Measurements from ENCODE around the gene COA3.

The COA3 gene

DNA sequence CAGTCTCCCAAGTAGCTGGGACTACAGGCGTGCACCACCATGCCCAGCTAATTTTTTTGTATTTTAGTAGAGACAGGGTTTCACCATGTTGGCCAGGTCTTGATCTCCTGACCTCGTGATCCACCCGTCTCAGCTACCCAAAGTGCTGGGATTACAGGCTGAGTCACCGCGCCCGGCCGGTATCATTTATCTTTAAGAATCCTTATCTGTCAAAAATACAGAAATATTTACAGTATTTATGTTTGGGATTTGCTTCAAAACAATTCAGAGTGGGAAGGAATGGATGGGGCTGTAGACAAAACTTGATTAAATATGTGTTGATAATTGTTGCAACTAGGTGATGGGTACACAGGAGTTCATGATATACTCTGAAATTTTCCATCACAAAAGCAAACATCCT, 22.7 kb upstream of the COA3 start:
- H3K4me3 ChIP-seq = no peak overlapping the region
- peaks cover 52 to 66% (median 65%) of the 10 kb centered on the region in 3 donors for H3K36me3 ChIP-seq
- no peak overlapping the region for H3K27ac ChIP-seq
- no peak for DNase-seq
- H3K27me3 ChIP-seq = no peaks in the 10 kb centered on the region
- intact Hi-C loops (cut with DNase I; ENCODE audit: low total_unique reads) = loop anchor here (5.0 kb wide), 1 partner anchor 99 kb away; no protein-coding TSS in a partner anchor
- TF ChIP-seq, protein P1, sequence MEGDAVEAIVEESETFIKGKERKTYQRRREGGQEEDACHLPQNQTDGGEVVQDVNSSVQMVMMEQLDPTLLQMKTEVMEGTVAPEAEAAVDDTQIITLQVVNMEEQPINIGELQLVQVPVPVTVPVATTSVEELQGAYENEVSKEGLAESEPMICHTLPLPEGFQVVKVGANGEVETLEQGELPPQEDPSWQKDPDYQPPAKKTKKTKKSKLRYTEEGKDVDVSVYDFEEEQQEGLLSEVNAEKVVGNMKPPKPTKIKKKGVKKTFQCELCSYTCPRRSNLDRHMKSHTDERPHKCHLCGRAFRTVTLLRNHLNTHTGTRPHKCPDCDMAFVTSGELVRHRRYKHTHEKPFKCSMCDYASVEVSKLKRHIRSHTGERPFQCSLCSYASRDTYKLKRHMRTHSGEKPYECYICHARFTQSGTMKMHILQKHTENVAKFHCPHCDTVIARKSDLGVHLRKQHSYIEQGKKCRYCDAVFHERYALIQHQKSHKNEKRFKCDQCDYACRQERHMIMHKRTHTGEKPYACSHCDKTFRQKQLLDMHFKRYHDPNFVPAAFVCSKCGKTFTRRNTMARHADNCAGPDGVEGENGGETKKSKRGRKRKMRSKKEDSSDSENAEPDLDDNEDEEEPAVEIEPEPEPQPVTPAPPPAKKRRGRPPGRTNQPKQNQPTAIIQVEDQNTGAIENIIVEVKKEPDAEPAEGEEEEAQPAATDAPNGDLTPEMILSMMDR (IDR thresholded peaks at IDR 0.05) = no peak
- H3K4me1 ChIP-seq = peaks cover 0 to 23% (median 15%) of the 10 kb centered on the region in 4 donors
- no peaks in the 10 kb centered on the region for H3K9me3 ChIP-seq

DNA sequence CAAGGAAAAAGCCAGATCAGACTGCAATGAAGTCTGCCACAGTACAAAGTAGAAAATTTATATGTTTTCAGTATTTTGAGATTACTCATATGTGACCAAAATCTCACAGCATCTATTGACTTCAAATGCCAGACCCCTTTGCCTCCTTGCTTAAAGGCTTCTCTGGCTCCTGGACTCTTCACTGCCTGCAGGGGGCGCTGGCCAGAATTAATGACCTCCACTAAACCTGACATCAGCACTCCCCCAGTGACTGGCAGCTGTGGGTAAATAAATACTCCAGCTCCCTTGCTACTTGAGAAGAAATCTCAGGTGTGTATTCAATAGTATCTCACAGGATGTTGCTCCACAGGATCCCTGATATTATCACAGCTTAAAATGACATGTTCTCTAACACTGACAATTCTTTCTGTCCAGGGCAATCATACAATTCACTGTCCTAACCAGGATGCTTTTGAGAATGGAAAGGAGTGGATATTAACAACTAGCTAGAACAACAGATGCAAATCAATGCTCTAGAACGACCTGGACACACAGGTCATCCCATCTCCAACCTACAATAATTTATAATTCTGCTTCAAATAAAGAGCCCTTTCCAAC, 21.5 kb upstream of the COA3 start:
- Histone ChIP-seq H3K27me3 (no peaks in the 10 kb centered on the region), H3K4me1 (peaks cover 0 to 23% (median 15%) of the 10 kb centered on the region in 4 donors), H3K9me3 (no peaks in the 10 kb centered on the region), H3K4me3 (no peak overlapping the region), H3K27ac (no peak overlapping the region), H3K36me3 (peaks cover 63 to 77% (median 77%) of the 10 kb centered on the region in 3 donors)
- peak in 1 of 2 donors; percentile 42 for DNase-seq
- intact Hi-C loops (cut with DNase I; ENCODE audit: low total_unique reads) = loop anchor here (5.0 kb wide), 1 partner anchor 98 kb away; no protein-coding TSS in a partner anchor
- TF ChIP-seq, protein P1 (IDR thresholded peaks at IDR 0.05) = peak; percentile 32 to 47

DNA sequence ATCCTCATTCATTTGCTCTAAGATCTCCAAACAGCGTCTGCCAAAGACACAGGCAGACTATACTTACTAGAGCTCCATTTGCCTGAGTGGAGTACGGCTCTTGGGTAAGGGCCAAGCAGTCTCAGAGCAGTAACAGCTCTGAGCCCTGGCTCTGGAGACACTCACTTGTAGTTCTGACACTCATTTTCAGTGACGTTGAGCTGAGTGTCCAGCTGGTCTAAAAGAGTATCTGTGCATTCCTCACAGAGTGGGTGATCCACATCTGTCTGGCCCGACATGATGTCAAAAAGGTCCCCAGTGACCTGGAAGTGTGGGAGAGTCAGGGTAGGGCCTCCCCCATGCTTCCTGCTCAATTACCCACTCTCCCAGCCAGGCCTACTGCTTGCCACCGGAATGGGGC, 19.9 kb upstream of the COA3 start:
- H3K36me3 ChIP-seq = peaks cover 80 to 94% (median 93%) of the 10 kb centered on the region in 3 donors
- no peaks in the 10 kb centered on the region for H3K27me3 ChIP-seq
- H3K4me1 ChIP-seq = peaks cover 0 to 16% (median 9%) of the 10 kb centered on the region in 4 donors
- H3K4me3 ChIP-seq = no peak overlapping the region
- DNase-seq = no peak
- H3K9me3 ChIP-seq = no peaks in the 10 kb centered on the region
- intact Hi-C loops (cut with DNase I; ENCODE audit: low total_unique reads) = no loop called here
- TF ChIP-seq, protein P1 (IDR thresholded peaks at IDR 0.05) = no peak
- H3K27ac ChIP-seq = no peak overlapping the region

DNA sequence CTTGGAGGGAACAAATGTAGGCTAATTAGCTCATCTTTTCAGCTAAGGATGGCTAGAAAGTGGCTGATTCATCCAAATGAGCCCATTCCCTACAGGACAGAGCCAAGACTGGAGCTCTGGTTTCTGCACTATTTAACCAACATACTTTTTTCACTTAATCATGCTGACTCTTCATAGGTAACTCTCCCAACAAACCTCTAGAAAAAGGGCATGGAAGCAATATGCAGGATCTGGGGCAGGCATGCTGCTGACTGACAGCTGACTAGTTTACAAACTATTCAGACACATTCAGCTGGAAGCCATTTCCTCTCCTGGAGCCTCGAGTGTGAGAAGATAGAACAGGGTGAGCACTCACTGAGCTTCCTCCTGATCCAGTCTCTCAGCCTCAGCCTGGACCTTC, 19.4 kb upstream of the COA3 start:
- H3K36me3 ChIP-seq = peaks cover 84 to 99% (median 98%) of the 10 kb centered on the region in 3 donors
- intact Hi-C loops (cut with DNase I; ENCODE audit: low total_unique reads) = no loop called here

DNA sequence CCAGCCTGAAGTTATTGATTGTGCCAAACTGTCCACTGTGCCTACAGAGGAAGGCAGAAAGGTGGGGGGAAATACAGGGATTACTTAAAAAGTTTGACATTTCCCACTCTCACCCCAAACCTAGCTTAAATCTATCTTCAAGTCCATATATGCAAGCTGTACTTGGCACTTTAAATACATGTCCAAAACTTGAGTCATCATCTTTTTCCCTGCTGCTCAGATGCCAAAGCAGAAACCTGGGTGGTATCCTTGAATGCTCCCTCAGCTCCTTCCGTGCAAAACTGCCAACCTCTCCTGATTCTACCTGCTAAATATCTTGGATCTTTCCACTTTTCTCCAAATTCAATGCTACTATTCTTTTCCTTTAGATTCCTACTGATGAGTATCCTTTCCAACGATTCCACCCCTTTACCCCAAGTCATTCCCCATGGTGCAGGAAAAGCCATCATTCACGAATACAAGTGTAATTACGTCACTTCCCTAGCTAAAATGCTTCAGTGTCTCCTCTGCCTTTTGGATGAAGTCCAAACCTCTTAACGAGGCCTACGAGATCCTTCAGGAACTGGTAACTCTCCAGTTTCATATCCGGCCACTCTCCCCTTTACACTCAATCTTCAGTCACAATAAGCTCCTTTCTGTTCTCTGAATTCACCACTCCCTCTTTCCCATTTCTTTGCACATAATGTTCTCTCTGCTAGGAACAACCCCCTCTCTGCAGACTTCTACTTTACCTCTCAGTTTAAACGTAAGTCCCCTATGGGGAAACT, 16.3 kb upstream of the COA3 start:
- no peaks in the 10 kb centered on the region for H3K27me3 ChIP-seq
- intact Hi-C loops (cut with DNase I; ENCODE audit: low total_unique reads) = no loop called here
- H3K9me3 ChIP-seq = no peaks in the 10 kb centered on the region
- no peaks in the 10 kb centered on the region for H3K4me1 ChIP-seq
- H3K36me3 ChIP-seq = peaks cover 84 to 94% (median 87%) of the 10 kb centered on the region in 3 donors
- H3K4me3 ChIP-seq = no peak overlapping the region
- TF ChIP-seq, protein P1 (IDR thresholded peaks at IDR 0.05) = no peak
- DNase-seq = no peak
- H3K27ac ChIP-seq = no peak overlapping the region

More for the DNA sequence above, 19.4 kb upstream of the COA3 start:
- Histone ChIP-seq H3K27me3 (no peaks in the 10 kb centered on the region), H3K4me1 (peaks cover 0 to 11% (median 4%) of the 10 kb centered on the region in 4 donors), H3K4me3 (no peak overlapping the region), H3K27ac (no peak overlapping the region), H3K9me3 (no peaks in the 10 kb centered on the region)
- no peak for DNase-seq
- TF ChIP-seq, protein P1 (IDR thresholded peaks at IDR 0.05) = no peak
